ENCODE results near the gene C3. TPM values are rescaled to one million over a fixed set of nuclear protein-coding genes. Genes with fewer than 3 reads are reported as not detected.
"Not testable (repeated sequence)": the region's sequence is repeated elsewhere in the genome, so short reads cannot be mapped to it uniquely, and the experiment has no call there.

C3 gene
- total and polyA plus RNA-seq, 2 experiments from 2014 or later, result 0.39 to 1.6 TPM

DNA sequence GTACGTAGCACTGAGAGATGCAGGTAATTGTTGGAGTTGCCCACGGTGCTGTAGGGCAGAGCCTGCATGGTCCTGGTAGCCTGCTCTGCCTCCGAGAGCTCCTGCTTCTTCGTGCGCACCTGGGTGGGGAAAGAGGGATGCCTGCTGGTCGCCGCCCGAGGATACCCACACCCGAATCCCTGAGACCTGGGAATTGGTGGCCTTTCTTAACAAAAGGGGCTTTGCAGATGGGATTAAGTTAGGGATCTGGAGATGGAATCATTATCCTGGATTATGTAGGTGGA is 9.4 kb downstream of the C3 start:
- Histone ChIP-seq H3K27me3 (peaks cover 11% of the 10 kb centered on the region), H3K27ac (no peak overlapping the region), H3K36me3 (no peaks in the 10 kb centered on the region), H3K4me1 (ENCODE audit: low read depth) (no peaks in the 10 kb centered on the region), H3K4me3 (no peak overlapping the region), H3K9me3 (ENCODE audit: low read depth) (no peaks in the 10 kb centered on the region)
- no peak for DNase-seq (ENCODE audit: low read depth in 1 of 2, low spot score in 1 of 2)
- TF ChIP-seq CTCF (IDR thresholded peaks at IDR 0.05; ENCODE audit: low read depth, low read length), result no peak

GRCh38 chr19:6710273-6711077 is 10.0 kb downstream of the C3 start:
- H3K9me3 ChIP-seq (ENCODE audit: low read depth), result no peaks in the 10 kb centered on the region
- no peak for TF ChIP-seq CTCF (IDR thresholded peaks at IDR 0.05; ENCODE audit: low read depth, low read length)
- no peak overlapping the region for H3K27ac ChIP-seq
- no peak for DNase-seq (ENCODE audit: low read depth in 1 of 2, low spot score in 1 of 2)
- no peak overlapping the region for H3K4me3 ChIP-seq
- peaks cover 11% of the 10 kb centered on the region for H3K27me3 ChIP-seq
- no peaks in the 10 kb centered on the region for H3K4me1 ChIP-seq (ENCODE audit: low read depth)
- no peaks in the 10 kb centered on the region for H3K36me3 ChIP-seq

DNA sequence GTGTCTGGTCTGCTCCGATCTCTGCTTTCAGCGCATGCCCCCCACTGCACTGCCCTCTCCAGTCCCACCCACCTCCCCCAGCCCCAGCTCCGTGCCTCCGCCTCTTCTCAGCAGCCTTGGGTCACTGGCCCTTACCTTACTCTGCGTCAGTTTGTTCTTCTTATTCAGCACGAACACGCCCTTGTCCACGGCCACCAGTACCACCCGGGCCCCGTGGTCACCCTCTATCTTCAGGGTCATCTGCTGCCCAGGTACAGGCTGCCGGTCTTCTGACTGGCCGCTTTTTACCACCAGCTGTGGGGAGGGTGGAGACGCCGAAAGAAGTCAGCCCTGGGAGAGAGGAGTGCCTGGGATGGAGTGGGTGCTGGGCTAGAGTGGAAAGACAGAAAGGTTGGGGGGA is 10.9 kb downstream of the C3 start:
- Histone ChIP-seq H3K27me3 (peaks cover 11% of the 10 kb centered on the region), H3K36me3 (no peaks in the 10 kb centered on the region), H3K4me3 (no peak overlapping the region), H3K27ac (no peak overlapping the region), H3K4me1 (ENCODE audit: low read depth) (no peaks in the 10 kb centered on the region), H3K9me3 (ENCODE audit: low read depth) (no peaks in the 10 kb centered on the region)
- DNase-seq (ENCODE audit: low read depth in 1 of 2, low spot score in 1 of 2), result no peak
- no peak for TF ChIP-seq CTCF (IDR thresholded peaks at IDR 0.05; ENCODE audit: low read depth, low read length)

DNA sequence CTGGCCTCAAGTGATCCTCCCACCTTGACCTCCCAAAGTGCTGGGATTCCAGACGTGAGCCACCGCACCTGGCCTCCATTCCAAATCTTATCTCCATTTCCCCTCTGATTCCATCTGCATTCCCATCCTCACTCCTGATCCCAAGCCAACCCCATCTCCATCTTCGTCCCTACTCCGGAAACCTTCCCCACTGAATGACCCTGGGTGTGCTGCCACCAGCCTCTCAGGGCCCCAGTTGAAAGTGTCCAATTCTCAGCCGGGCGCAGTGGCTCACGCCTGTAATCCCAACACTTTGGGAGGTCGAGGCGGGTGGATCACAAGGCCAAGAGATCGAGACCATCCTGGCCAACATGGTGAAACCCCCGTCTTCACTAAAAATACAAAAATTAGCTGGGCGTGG is 11.5 kb downstream of the C3 start:
- not testable (repeated sequence) for H3K4me1 ChIP-seq (ENCODE audit: low read depth); DNase-seq (ENCODE audit: low read depth in 1 of 2, low spot score in 1 of 2); H3K4me3 ChIP-seq; H3K27ac ChIP-seq; H3K36me3 ChIP-seq; H3K9me3 ChIP-seq (ENCODE audit: low read depth)
- peaks cover 11% of the 10 kb centered on the region for H3K27me3 ChIP-seq

GRCh38 chr19:6708346-6708745 is 12.1 kb downstream of the C3 start:
- no peaks in the 10 kb centered on the region for H3K9me3 ChIP-seq (ENCODE audit: low read depth)
- TF ChIP-seq CTCF (IDR thresholded peaks at IDR 0.05; ENCODE audit: low read depth, low read length), result no peak
- H3K36me3 ChIP-seq, result no peaks in the 10 kb centered on the region
- DNase-seq (ENCODE audit: low read depth in 1 of 2, low spot score in 1 of 2), result no peak
- H3K4me3 ChIP-seq, result no peak overlapping the region
- no peak overlapping the region for H3K27ac ChIP-seq
- no peaks in the 10 kb centered on the region for H3K4me1 ChIP-seq (ENCODE audit: low read depth)
- H3K27me3 ChIP-seq, result peaks cover 11% of the 10 kb centered on the region

- Histone ChIP-seq H3K4me1 (ENCODE audit: low read depth) (no peaks in the 10 kb centered on the region), H3K27ac (no peak overlapping the region), H3K36me3 (no peaks in the 10 kb centered on the region), H3K4me3 (no peak overlapping the region), H3K27me3 (peaks cover 11% of the 10 kb centered on the region), H3K9me3 (ENCODE audit: low read depth) (no peaks in the 10 kb centered on the region)
- TF ChIP-seq CTCF (IDR thresholded peaks at IDR 0.05; ENCODE audit: low read depth, low read length), result no peak
- DNase-seq (ENCODE audit: low read depth in 1 of 2, low spot score in 1 of 2), result no peak
Observed at GRCh38 chr19:6707658-6708018, 12.8 kb downstream of the C3 start.

Measured in cardiac muscle cell (in vitro differentiated cells and primary cell).